Smooth muscle cell (in vitro differentiated cells): ENCODE results near the gene ARHGEF12. TPM values are rescaled to one million over a fixed set of nuclear protein-coding genes. Genes with fewer than 3 reads are reported as not detected.

Experiments
- DNase-seq: peaks from one replicate; lab custom pipeline; 2025; ENCODE audit not compliant: unreplicated experiment; lab: John Stamatoyannopoulos, UW
- H2AFZ ChIP-seq: fragments of 200-600 bp; sonication (generic); 2 replicates; pipeline ENCODE4 v1.6.0; 2016; ENCODE audit warnings: antibody characterized with exemption, low read depth, mild to moderate bottlenecking
- H3F3A ChIP-seq: fragments of 200-600 bp; sonication (generic); 2 replicates; pipeline ENCODE4 v1.6.0; 2017; ENCODE audit warnings: antibody characterized with exemption, low read depth
- H3K27ac ChIP-seq: fragments of 200-600 bp; sonication (generic); 2 replicates; pipeline ENCODE4 v1.5.1; 2016; ENCODE audit warnings: low read depth, mild to moderate bottlenecking
- H3K27me3 ChIP-seq: fragments of 200-600 bp; sonication (generic); 2 replicates; pipeline ENCODE4 v1.6.1; 2016; ENCODE audit warnings: low read depth, mild to moderate bottlenecking
- H3K36me3 ChIP-seq: fragments of 200-600 bp; sonication (generic); 2 replicates; pipeline ENCODE4 v1.5.1; 2016; ENCODE audit warnings: low read depth
- H3K4me1 ChIP-seq: fragments of 200-600 bp; sonication (generic); 2 replicates; pipeline ENCODE4 v1.5.1; 2016; ENCODE audit warnings: low read depth
- H3K4me2 ChIP-seq: fragments of 200-600 bp; sonication (generic); 2 replicates; pipeline ENCODE4 v1.6.0; 2016; ENCODE audit warnings: mild to moderate bottlenecking
- H3K4me3 ChIP-seq: fragments of 200-600 bp; sonication (generic); 2 replicates; pipeline ENCODE4 v1.5.1; 2016; ENCODE audit warnings: mild to moderate bottlenecking
- H3K79me2 ChIP-seq: fragments of 200-600 bp; sonication (generic); 2 replicates; pipeline ENCODE4 v1.6.0; 2016; ENCODE audit warnings: low read depth, mild to moderate bottlenecking
- H3K9ac ChIP-seq: fragments of 200-600 bp; sonication (generic); 2 replicates; pipeline ENCODE4 v1.6.0; 2016; ENCODE audit warnings: low read depth
- H3K9me3 ChIP-seq: fragments of 200-600 bp; sonication (generic); replicated peaks from 2 replicates; pipeline ENCODE4 v1.5.1; 2016; ENCODE audit warnings: low read depth
- H4K20me1 ChIP-seq: fragments of 200-600 bp; sonication (generic); 2 replicates; pipeline ENCODE4 v1.6.0; 2016; ENCODE audit warnings: low read depth
- WGBS: methylation state at CpG from one replicate; pipeline ENCODE4 v1.1.7; 2016; ENCODE audit warnings: low lambda C conversion rate; 5-methylcytosine and 5-hydroxymethylcytosine counted together
- polyA plus RNA-seq: library from polyadenylated mRNA; unstranded; fragments of >200 nt; fragmentation: Nextera tagmentation; extraction: Ambion mirVana; gene quantifications from 2 replicates; pipeline ENCODE4 v1.2.1, GENCODE V29; 2016
- total RNA-seq: library from RNA; depleted of rRNA; stranded (reverse); fragments of >200 nt; gene quantifications from 2 replicates; pipeline ENCODE4 v1.2.3, GENCODE V29; 2014
- TF ChIP-seq, protein P1 (sequence below): fragments of 200-600 bp; sonication (generic); IDR thresholded peaks from 2 replicates; pipeline ENCODE4 v1.5.1; 2017; ENCODE audit warnings: borderline replicate concordance, mild to moderate bottlenecking, antibody characterized with exemption; ENCODE audit not compliant: insufficient read depth, poor library complexity, severe bottlenecking

ARHGEF12 gene
- total and polyA plus RNA-seq, 2 experiments from 2014 or later = 24.6 to 89.4 TPM

- no peaks in the 10 kb centered on the region for H4K20me1 ChIP-seq
- TF ChIP-seq, protein P1, sequence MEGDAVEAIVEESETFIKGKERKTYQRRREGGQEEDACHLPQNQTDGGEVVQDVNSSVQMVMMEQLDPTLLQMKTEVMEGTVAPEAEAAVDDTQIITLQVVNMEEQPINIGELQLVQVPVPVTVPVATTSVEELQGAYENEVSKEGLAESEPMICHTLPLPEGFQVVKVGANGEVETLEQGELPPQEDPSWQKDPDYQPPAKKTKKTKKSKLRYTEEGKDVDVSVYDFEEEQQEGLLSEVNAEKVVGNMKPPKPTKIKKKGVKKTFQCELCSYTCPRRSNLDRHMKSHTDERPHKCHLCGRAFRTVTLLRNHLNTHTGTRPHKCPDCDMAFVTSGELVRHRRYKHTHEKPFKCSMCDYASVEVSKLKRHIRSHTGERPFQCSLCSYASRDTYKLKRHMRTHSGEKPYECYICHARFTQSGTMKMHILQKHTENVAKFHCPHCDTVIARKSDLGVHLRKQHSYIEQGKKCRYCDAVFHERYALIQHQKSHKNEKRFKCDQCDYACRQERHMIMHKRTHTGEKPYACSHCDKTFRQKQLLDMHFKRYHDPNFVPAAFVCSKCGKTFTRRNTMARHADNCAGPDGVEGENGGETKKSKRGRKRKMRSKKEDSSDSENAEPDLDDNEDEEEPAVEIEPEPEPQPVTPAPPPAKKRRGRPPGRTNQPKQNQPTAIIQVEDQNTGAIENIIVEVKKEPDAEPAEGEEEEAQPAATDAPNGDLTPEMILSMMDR = peak; percentile 86
- H3K36me3 ChIP-seq = no peaks in the 10 kb centered on the region
- H3K27ac ChIP-seq = no peak overlapping the region
- no peak overlapping the region for H3K4me3 ChIP-seq
- no peaks in the 10 kb centered on the region for H3K4me1 ChIP-seq
- H3K79me2 ChIP-seq = no peaks in the 10 kb centered on the region
- H3K9me3 ChIP-seq = no peaks in the 10 kb centered on the region
- DNase-seq = peak; percentile 19
- no peaks in the 10 kb centered on the region for H3K27me3 ChIP-seq
- H3F3A ChIP-seq = no peaks in the 10 kb centered on the region
- H3K4me2 ChIP-seq = no peak overlapping the region
- no peak overlapping the region for H3K9ac ChIP-seq
- H2AFZ ChIP-seq = no peak overlapping the region
- 21% methylated on average over 3 of the region's 3 CpGs for WGBS
Observed at GRCh38 chr11:120303004-120303637, 33.1 kb upstream of the ARHGEF12 start.

GRCh38 chr11:120304526-120304925 is 31.7 kb upstream of the ARHGEF12 start:
- H3K27ac ChIP-seq = peak overlapping the region; percentile 36

GRCh38 chr11:120305286-120305685 is 30.9 kb upstream of the ARHGEF12 start:
- WGBS = 84% methylated on average over 12 of the region's 12 CpGs
- Histone ChIP-seq H3K9me3 (no peaks in the 10 kb centered on the region), H3K36me3 (no peaks in the 10 kb centered on the region), H3K4me2 (no peak overlapping the region), H3K4me3 (no peak overlapping the region), H3K27ac (no peak overlapping the region), H3K9ac (no peak overlapping the region), H3K27me3 (no peaks in the 10 kb centered on the region), H3K4me1 (no peaks in the 10 kb centered on the region), H2AFZ (no peak overlapping the region), H3F3A (no peaks in the 10 kb centered on the region), H4K20me1 (no peaks in the 10 kb centered on the region), H3K79me2 (no peaks in the 10 kb centered on the region)
- TF ChIP-seq, protein P1 = no peak
- no peak for DNase-seq

More at GRCh38 chr11:120304526-120304925, 31.7 kb upstream of the ARHGEF12 start:
- Histone ChIP-seq H3K9ac (no peak overlapping the region), H3K4me1 (no peaks in the 10 kb centered on the region), H3K9me3 (no peaks in the 10 kb centered on the region), H4K20me1 (no peaks in the 10 kb centered on the region), H3K79me2 (no peaks in the 10 kb centered on the region), H3K36me3 (no peaks in the 10 kb centered on the region), H2AFZ (no peak overlapping the region), H3K4me2 (no peak overlapping the region), H3K27me3 (no peaks in the 10 kb centered on the region), H3K4me3 (no peak overlapping the region), H3F3A (no peaks in the 10 kb centered on the region)
- DNase-seq = no peak
- TF ChIP-seq, protein P1 = no peak
